ENCODE results near the gene NR2F1-AS1. TPM values are rescaled to one million over a fixed set of nuclear protein-coding genes. Genes with fewer than 3 reads are reported as not detected.
A peak's percentile ranks its signal among the peaks of the same experiment; 100 is the strongest.

The NR2F1-AS1 gene
- polyA plus RNA-seq, 1 donor, result 7.2 TPM

- no peak for DNase-seq
- no CpG with 5 or more reads among the region's 32 CpGs for WGBS (ENCODE audit: insufficient coverage, low lambda C conversion rate)
- peaks cover 14% of the 10 kb centered on the region for H3K4me1 ChIP-seq (ENCODE audit: control insufficient read depth, insufficient read depth, low read length)
- no peak overlapping the region for H3K4me3 ChIP-seq (ENCODE audit: low read length)
- H3K27me3 ChIP-seq (ENCODE audit: control insufficient read depth, insufficient read depth, low read length), result peaks cover 100% of the 10 kb centered on the region
- no peak overlapping the region for H3K27ac ChIP-seq (ENCODE audit: low read length)
- H3K36me3 ChIP-seq (ENCODE audit: control insufficient read depth, insufficient read depth, low read length), result no peaks in the 10 kb centered on the region
- peaks cover 14% of the 10 kb centered on the region for H3K9me3 ChIP-seq (ENCODE audit: control insufficient read depth, low read depth, low read length)
Observed at GRCh38 chr5:93573354-93574351, 7.4 kb downstream of the NR2F1-AS1 start.

GRCh38 chr5:93572608-93573353, 8.2 kb downstream of the NR2F1-AS1 start:
- no peaks in the 10 kb centered on the region for H3K36me3 ChIP-seq (ENCODE audit: control insufficient read depth, insufficient read depth, low read length)
- H3K27me3 ChIP-seq (ENCODE audit: control insufficient read depth, insufficient read depth, low read length), result peaks cover 94% of the 10 kb centered on the region
- H3K4me3 ChIP-seq (ENCODE audit: low read length), result no peak overlapping the region
- H3K27ac ChIP-seq (ENCODE audit: low read length), result no peak overlapping the region
- peak in 1 of 2 donors; percentile 42 for DNase-seq
- H3K9me3 ChIP-seq (ENCODE audit: control insufficient read depth, low read depth, low read length), result peaks cover 14% of the 10 kb centered on the region
- no CpG with 5 or more reads among the region's 45 CpGs for WGBS (ENCODE audit: insufficient coverage, low lambda C conversion rate)
- peaks cover 14% of the 10 kb centered on the region for H3K4me1 ChIP-seq (ENCODE audit: control insufficient read depth, insufficient read depth, low read length)

- Histone ChIP-seq H3K4me3 (ENCODE audit: low read length) (no peak overlapping the region), H3K36me3 (ENCODE audit: control insufficient read depth, insufficient read depth, low read length) (no peaks in the 10 kb centered on the region), H3K27ac (ENCODE audit: low read length) (no peak overlapping the region), H3K4me1 (ENCODE audit: control insufficient read depth, insufficient read depth, low read length) (peaks cover 14% of the 10 kb centered on the region), H3K27me3 (ENCODE audit: control insufficient read depth, insufficient read depth, low read length) (peaks cover 92% of the 10 kb centered on the region), H3K9me3 (ENCODE audit: control insufficient read depth, low read depth, low read length) (peaks cover 14% of the 10 kb centered on the region)
- peak in 1 of 2 donors; percentile 34 for DNase-seq
- no CpG with 5 or more reads among the region's 40 CpGs for WGBS (ENCODE audit: insufficient coverage, low lambda C conversion rate)
Observed at GRCh38 chr5:93572101-93572607, 8.9 kb downstream of the NR2F1-AS1 start.

GRCh38 chr5:93571114-93571949, 9.7 kb downstream of the NR2F1-AS1 start:
- no peak for DNase-seq
- peaks cover 14% of the 10 kb centered on the region for H3K9me3 ChIP-seq (ENCODE audit: control insufficient read depth, low read depth, low read length)
- H3K27ac ChIP-seq (ENCODE audit: low read length), result no peak overlapping the region
- H3K36me3 ChIP-seq (ENCODE audit: control insufficient read depth, insufficient read depth, low read length), result no peaks in the 10 kb centered on the region
- peaks cover 14% of the 10 kb centered on the region for H3K4me1 ChIP-seq (ENCODE audit: control insufficient read depth, insufficient read depth, low read length)
- H3K4me3 ChIP-seq (ENCODE audit: low read length), result peak overlapping the region; percentile 44
- H3K27me3 ChIP-seq (ENCODE audit: control insufficient read depth, insufficient read depth, low read length), result peaks cover 84% of the 10 kb centered on the region
- WGBS (ENCODE audit: insufficient coverage, low lambda C conversion rate), result 5% methylated on average over 4 of the region's 32 CpGs

- DNase-seq, result peak; percentile 56 to 81
- no peak overlapping the region for H3K27ac ChIP-seq (ENCODE audit: low read length)
- peaks cover 14% of the 10 kb centered on the region for H3K9me3 ChIP-seq (ENCODE audit: control insufficient read depth, low read depth, low read length)
- H3K36me3 ChIP-seq (ENCODE audit: control insufficient read depth, insufficient read depth, low read length), result no peaks in the 10 kb centered on the region
- WGBS (ENCODE audit: insufficient coverage, low lambda C conversion rate), result 20% methylated on average over 3 of the region's 70 CpGs
- H3K27me3 ChIP-seq (ENCODE audit: control insufficient read depth, insufficient read depth, low read length), result peaks cover 75% of the 10 kb centered on the region
- H3K4me3 ChIP-seq (ENCODE audit: low read length), result peak overlapping the region; percentile 44
- H3K4me1 ChIP-seq (ENCODE audit: control insufficient read depth, insufficient read depth, low read length), result peaks cover 14% of the 10 kb centered on the region
Observed at GRCh38 chr5:93570294-93571113, 10.5 kb downstream of the NR2F1-AS1 start.

- peak overlapping the region; percentile 44 for H3K4me3 ChIP-seq (ENCODE audit: low read length)
- H3K27ac ChIP-seq (ENCODE audit: low read length), result no peak overlapping the region
- no peaks in the 10 kb centered on the region for H3K36me3 ChIP-seq (ENCODE audit: control insufficient read depth, insufficient read depth, low read length)
- WGBS (ENCODE audit: insufficient coverage, low lambda C conversion rate), result 80% methylated on average over 1 of the region's 13 CpGs
- DNase-seq, result no peak
- H3K4me1 ChIP-seq (ENCODE audit: control insufficient read depth, insufficient read depth, low read length), result peaks cover 14% of the 10 kb centered on the region
- peaks cover 14% of the 10 kb centered on the region for H3K9me3 ChIP-seq (ENCODE audit: control insufficient read depth, low read depth, low read length)
- H3K27me3 ChIP-seq (ENCODE audit: control insufficient read depth, insufficient read depth, low read length), result peaks cover 65% of the 10 kb centered on the region
Observed at GRCh38 chr5:93569300-93570160, 11.5 kb downstream of the NR2F1-AS1 start.

- Histone ChIP-seq H3K36me3 (ENCODE audit: control insufficient read depth, insufficient read depth, low read length) (no peaks in the 10 kb centered on the region), H3K9me3 (ENCODE audit: control insufficient read depth, low read depth, low read length) (peaks cover 14% of the 10 kb centered on the region), H3K27me3 (ENCODE audit: control insufficient read depth, insufficient read depth, low read length) (peaks cover 44% of the 10 kb centered on the region), H3K4me1 (ENCODE audit: control insufficient read depth, insufficient read depth, low read length) (peaks cover 14% of the 10 kb centered on the region), H3K4me3 (ENCODE audit: low read length) (no peak overlapping the region), H3K27ac (ENCODE audit: low read length) (no peak overlapping the region)
- DNase-seq, result no peak
- no CpG with 5 or more reads among the region's 1 CpG for WGBS (ENCODE audit: insufficient coverage, low lambda C conversion rate)
Observed at GRCh38 chr5:93567424-93567823, 13.6 kb downstream of the NR2F1-AS1 start.

GRCh38 chr5:93566091-93566490, 14.9 kb downstream of the NR2F1-AS1 start:
- Histone ChIP-seq H3K27me3 (ENCODE audit: control insufficient read depth, insufficient read depth, low read length) (peaks cover 31% of the 10 kb centered on the region), H3K4me3 (ENCODE audit: low read length) (no peak overlapping the region), H3K4me1 (ENCODE audit: control insufficient read depth, insufficient read depth, low read length) (peaks cover 6% of the 10 kb centered on the region), H3K27ac (ENCODE audit: low read length) (no peak overlapping the region), H3K36me3 (ENCODE audit: control insufficient read depth, insufficient read depth, low read length) (no peaks in the 10 kb centered on the region), H3K9me3 (ENCODE audit: control insufficient read depth, low read depth, low read length) (peaks cover 9% of the 10 kb centered on the region)
- no peak for DNase-seq
